ENCODE results near the gene SCML1.

The SCML1 gene

GRCh38 chrX:17792826-17793225, 55.5 kb downstream of the SCML1 start:
- no peak for DNase-seq (ENCODE audit: low read depth)

GRCh38 chrX:17798921-17799320, 61.6 kb downstream of the SCML1 start:
- DNase-seq (ENCODE audit: low read depth): no peak

GRCh38 chrX:17801431-17801830, 64.1 kb downstream of the SCML1 start:
- no peak for DNase-seq (ENCODE audit: low read depth)

- no peak for DNase-seq (ENCODE audit: low read depth)
Measured at GRCh38 chrX:17802756-17803155, 65.5 kb downstream of the SCML1 start.

GRCh38 chrX:17803449-17803848, 66.2 kb downstream of the SCML1 start:
- DNase-seq (ENCODE audit: low read depth): no peak

Data from ELR (cell line).